ENCODE results near the gene CFAP57.

The CFAP57 gene

GRCh38 chr1:43302721-43303470 is 130.8 kb downstream of the CFAP57 start:
- no peak for DNase-seq

GRCh38 chr1:43303471-43304313 is 131.6 kb downstream of the CFAP57 start:
- DNase-seq: no peak
